NK-92 (cell line): ENCODE measurements around the gene AATF.

Experiments used
- DNase-seq: peaks from one replicate; lab custom pipeline; 2025; ENCODE audit not compliant: unreplicated experiment; lab: John Stamatoyannopoulos, UW

The AATF gene, protein sequence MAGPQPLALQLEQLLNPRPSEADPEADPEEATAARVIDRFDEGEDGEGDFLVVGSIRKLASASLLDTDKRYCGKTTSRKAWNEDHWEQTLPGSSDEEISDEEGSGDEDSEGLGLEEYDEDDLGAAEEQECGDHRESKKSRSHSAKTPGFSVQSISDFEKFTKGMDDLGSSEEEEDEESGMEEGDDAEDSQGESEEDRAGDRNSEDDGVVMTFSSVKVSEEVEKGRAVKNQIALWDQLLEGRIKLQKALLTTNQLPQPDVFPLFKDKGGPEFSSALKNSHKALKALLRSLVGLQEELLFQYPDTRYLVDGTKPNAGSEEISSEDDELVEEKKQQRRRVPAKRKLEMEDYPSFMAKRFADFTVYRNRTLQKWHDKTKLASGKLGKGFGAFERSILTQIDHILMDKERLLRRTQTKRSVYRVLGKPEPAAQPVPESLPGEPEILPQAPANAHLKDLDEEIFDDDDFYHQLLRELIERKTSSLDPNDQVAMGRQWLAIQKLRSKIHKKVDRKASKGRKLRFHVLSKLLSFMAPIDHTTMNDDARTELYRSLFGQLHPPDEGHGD

DNA sequence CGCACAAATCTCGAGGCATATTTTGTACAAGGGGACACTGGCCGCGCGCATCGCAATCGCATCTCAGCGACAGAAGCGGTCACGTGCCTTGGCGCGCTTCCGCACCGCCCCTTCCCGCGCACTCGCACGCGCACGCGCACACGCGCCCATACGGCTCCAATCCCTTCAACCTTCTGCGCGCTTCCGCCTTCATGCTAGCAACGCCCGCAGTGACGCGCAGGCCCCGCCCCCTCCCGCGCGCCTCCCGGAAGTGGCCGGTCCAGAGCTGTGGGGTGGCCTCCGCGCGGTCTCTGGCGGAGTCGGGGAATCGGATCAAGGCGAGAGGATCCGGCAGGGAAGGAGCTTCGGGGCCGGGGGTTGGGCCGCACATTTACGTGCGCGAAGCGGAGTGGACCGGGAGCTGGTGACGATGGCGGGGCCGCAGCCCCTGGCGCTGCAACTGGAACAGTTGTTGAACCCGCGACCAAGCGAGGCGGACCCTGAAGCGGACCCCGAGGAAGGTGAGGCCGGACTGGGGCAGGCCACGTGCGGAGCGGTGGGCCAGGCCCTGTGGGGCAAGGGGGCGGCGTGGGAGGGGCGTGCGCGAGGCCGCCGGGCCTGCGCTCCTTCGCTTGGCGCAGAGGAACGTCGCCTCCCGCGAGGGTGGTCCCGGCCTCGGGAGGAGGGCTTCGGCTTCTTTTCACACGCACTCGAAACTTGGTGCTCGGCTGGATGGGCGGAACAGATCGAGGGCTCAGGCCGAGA is at the start of gene AATF:
TSS of gene AATF (plus strand) at position 238 of the 744 bp plus-strand sequence. CDS start at position 410, 172 bp downstream.
- peak; percentile 61 for DNase-seq

DNA sequence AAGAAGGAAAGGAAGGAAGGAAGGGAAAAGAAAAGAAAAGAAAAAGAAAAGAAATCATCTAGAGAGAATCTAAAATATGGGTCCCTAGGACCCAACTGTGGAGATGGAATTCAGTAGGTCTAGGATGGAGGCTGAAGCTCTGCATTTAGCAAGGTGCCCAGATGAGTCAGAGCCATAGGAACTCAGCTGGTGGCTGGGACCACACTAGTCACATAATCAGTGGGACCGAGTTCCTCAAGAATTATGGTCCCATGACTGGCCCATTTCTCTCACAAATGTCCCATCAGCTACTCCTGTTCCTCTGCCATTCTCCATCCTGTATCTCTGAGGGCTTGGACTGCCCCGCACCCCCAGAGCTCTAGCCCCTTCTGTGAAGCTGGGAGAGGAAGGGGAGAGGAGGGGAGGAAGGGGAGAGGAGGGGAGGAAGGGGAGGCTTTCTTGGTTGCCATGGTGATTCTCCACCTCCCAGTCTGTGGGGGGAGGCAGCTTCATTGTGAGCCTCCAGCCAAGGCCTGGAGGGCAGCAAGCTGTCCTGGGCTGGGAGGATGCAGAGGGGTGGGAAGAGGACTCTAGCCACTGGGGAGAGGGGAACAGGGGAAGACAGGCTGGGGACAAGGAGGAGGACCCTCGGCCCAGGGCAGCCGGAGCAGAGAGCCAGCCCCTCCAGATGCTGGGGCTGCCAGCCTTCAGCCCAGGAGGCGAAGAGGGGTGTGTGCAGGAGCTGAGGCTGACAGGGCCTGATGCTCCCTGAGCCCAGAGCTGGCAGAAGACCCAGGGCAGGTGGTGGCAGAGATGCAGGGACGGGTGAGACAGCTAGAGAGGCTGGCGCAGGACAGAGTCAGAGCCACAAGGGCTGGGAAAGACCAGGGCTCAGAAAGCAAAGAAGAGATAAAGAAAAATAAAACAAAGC is 49.2 kb upstream of the AATF start:
- DNase-seq, result no peak

DNA sequence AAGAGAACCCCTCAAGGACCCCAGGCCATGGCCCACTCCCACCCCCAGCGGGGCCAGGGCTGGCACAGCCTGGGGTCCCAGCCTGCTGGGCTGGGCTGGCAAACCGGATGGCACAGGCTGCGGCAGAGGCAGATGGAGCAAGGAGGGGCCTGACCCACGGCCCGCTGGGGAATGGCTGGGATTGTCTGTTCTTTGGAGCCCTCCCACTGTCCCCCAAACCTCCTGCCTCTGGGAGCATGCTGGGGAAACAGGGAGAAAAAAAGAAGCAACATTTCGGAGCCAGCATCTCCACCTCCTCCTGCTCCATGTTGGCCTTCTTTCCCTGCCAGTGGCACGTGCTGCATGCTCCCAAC is 48.6 kb upstream of the AATF start:
- DNase-seq, result no peak

DNA sequence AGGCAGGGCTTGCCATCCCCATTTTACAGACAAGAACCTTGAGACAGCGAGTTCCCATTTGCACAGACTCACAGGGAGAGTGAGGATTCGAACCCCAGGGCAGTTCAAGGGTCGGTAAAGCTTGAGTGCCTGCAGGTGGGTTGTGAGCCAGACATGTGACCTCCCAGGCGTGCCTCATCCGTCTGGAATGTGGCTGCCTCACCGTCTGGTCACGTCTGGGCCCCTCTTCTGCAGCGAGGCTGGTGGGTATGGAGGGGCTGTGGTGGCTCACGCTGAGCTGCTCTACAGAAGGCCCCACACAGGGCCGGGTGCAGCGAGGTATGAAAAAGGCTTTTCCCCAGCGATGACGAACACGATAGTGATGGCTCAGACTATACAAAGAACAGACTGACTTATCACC is 47.2 kb upstream of the AATF start:
- no peak for DNase-seq

DNA sequence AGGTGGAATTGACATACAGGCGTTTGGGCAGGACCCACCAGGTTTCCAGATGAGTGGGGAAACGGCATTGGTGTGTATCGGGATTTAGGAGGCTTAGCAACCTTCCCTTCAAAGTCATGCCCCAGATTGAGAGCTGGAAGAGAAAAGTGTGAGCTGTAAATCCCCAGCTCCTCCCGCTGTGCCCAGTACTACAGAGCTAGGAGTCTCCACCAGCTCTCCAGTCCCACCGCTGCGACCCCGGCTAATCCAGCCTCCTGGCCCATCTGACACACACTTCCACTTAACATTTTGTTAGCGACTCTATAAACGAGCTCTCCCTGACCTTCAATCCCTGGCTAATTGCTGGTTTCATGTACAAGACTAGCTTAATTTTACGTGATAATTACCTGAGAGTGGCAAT is 41.3 kb upstream of the AATF start:
- DNase-seq, result no peak

DNA sequence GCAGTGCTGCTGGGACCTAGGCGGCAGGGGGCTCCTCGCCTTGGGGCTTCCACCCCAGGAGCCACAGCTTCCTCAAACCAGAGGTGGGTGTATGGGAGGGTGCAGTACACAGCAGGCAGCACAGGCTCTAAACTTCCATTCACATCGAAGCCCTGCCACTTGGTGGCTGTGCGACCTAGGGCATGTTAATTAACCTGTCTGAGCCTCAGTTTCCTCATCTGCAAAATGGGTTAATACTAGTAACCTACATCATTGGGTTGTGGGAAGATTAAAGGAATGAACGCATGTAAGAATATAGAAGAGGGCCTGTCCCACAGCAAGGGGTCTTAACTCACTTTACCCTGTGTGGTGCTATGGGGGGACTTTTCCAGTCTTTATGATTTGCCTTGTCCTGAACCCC is 38.2 kb upstream of the AATF start:
- DNase-seq, result no peak

DNA sequence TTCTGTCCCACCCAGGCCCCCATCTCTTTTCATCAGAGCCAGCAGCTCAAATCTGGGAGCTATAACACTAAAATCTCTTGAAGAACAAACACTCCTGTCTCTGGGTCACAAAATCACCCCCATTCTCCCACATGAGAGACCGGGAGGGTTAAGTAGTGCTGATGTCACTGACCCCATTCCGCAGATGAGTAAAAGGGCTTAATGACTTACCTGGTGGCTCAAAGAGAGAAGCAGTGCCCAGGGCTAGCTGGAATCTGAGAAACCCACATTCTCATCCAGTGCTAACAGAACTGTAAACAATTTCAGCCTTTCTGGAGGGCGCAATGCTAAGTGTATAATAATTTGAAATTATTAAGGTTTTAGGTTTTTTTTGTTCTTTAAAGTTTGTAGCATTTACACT is 37.8 kb upstream of the AATF start:
- no peak for DNase-seq

DNA sequence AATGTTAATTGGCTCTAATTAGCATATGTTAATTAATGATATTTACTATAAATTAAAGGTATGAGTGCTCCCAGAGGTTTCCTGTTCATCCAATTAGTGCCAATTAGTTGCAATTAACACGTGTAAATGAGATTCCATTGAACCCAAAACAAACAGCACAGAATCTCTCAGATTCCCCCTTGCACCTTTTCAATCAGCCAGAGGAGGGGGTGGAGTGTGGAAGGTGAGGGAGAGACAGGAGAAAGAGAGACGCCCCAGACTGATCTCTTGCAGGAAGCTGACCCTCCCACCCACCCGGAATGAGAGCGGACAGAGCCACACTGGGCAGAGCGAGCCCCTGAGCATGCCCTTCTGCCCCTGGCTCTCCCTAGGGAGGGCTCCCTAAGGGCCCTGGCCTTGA is 35.6 kb upstream of the AATF start:
- no peak for DNase-seq

DNA sequence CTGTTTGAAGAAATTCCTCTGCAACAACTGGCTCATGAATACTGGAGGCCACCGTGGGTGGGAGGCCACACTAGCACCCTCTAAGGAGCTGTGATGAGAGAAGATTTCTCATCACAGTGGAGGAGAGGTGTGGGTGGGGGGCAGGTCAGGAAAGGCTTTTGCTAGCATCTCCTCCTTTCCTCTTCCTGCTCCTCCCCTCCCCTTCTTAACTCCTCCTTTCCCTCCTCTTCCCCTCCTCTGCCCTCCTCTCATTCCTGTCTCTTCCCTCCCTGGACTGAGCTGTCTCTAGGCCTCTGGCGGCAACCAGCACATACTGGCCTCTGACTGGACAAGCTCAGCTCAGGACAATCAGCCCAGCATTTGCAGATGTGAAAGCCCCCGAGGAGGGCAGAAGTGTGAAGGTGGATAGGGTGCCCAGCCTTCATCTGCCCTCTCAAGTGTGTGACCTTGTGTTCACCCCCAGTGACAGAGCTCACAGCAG is 30.5 kb upstream of the AATF start:
- DNase-seq, result no peak

DNA sequence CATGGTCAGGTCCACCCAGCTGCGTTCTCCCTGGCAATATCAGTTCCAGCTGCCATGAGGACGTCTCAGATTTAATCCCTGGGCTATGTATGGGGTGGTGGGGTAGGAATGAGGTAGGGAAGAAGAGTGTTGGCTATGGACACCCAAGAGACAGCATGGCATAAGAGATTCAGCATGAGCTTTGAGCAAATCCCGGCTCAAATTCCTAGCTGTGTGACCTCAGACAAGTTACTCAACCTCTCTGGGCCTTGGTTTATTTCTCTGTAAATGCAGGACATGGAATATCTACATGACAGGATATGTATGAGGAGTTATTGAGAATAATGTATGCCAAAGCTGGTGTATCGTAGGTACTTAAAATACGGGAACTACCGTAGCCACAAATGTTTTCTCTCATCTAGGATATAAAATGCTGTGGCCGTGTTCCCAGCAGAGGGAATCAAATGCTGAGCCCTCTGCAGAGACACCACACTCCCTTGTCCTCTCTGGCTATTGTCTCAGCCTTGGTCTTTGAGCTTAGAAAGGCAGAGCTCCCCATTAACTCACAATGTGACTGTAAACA is 29.3 kb upstream of the AATF start:
- DNase-seq, result no peak

DNA sequence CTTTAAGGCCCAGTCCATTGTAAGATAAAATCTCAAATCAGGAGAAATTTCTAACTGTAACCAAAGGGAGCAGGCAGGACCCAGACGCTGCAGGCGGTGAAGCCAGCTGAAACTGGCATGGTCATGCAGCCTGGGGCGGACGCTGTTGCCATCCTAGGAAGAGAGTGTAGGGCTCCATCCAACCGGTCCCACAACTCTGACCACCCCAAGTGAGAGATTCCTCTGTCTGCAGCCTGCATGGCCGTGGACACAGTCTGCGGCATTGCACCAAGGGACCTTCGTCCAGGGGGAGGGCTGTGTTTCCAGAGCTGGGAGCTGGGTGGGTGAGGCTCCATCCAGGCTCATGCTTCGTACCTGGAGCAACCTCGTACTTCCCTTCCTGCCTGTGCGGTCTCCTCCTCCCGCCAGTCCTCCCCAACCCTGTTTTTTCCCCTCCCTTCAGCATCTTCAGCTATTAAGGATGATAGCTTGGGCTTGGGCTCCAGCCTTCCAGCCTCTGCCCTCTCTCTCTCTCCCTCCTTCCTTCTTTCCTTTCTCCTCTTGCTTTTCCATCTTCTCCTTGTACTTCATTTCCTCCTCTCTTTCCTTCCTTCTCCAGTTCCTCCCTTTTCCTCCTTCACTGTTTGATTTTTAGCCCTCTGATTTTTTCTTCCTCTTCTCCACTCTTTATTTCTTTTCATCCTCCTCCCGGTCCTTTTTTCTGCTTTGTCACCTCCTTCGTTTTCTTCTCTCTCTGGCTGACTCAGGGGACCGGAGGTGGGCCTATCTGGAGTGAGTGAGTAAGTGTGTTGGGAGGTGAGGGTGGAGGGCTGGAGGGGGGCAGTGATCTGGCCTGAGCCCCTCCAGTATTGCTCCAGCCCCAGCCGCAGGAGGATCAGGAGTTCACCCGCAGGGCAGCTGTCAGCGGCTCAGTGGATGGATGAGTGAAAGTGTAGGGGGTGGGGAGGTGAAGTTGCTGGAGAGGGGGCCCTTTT is 28.4 kb upstream of the AATF start:
- no peak for DNase-seq

DNA sequence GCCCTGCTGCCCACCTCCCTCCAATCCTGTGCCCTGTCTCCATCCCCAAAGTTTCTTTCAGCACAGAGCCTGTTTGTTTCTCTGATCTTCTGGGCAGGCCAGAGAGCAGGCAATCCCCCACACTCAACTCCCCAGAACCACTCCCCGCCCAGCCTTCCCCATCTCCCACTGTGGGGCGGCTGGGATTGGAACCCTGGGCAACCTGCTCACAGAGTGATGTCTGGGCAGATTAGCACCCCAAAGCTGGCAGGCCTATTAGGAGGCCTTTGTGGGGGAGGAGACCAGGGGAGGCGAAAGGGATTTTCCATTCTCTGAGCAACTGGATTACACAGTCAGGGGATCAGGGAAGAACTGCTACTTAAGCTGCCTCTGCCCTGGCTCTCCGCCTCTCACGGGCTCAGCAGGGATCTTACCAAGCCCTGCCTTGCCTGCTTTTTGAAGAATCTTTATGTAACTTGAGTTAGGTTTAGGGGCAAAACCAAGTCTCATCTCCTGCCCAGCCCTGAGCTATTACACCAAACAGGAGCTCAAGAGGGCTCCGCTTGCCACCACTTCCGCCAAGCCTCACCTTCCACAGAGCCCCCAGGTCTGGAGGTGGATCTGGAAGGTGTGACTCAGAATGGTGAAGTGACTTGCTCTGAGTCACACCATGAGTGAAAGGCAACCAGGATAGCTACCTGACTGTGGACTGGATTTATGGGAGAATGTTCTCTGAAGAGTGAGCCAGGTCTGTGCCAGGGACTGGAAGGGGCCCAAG is 27.5 kb upstream of the AATF start:
- no peak for DNase-seq

DNA sequence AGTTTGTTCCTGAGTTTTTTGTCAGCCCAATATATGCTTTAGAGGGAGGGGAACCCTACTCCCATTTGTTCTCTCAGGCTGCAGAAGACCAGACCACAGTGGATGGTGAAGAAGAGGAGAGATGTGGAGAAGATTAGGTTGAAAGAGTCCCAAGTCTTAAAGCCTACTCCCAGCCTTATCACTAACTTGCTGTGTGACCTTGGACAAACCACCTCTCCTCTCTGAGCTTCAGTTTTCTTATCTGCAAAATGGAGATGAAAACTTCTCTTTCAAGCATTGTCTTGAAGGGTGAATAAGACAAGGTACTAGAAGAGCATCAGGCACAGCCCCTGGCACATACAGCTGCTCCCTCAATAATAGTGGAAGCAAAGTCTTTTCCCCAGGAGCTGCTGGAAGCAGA is 26.6 kb upstream of the AATF start:
- no peak for DNase-seq

DNA sequence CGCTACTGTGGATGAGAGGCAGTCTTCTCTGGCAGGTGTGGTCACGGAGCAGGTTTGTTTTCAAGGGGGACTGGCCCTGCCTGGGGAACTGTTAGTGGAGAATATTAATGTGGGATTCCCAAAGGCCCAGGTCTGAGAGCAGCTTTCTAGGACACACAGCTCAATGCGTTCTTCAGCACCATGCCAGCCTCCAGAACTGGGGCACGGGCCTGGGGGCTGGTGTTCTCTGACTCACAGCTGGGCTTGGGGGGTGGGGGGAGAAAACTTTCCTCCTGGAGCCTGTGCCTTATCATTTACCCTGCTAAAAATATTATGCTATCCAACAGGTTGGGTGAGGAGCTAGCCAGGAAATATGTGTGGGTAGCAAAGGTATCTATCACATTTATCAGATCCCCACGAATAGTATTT is 24.9 kb upstream of the AATF start:
- DNase-seq, result no peak

DNA sequence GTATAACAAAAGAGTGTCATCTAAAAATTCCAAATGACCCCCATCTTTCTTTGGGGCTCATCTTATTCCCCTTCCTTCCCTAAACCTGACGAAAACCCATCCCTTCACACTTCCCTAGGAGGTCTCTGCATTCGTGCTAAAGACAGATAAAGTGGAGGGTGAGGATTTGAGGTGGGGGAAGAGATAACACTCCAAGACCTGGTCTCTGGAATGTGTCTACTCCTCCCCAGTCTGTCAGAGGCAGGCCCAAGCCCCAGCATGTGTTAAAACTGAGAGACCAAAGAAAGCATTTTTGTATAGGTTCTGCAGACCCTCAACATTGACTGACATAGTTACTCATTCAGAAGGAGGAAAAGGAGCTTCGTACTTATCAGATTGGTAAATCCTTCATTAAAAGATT is 22.5 kb upstream of the AATF start:
- DNase-seq, result no peak

DNA sequence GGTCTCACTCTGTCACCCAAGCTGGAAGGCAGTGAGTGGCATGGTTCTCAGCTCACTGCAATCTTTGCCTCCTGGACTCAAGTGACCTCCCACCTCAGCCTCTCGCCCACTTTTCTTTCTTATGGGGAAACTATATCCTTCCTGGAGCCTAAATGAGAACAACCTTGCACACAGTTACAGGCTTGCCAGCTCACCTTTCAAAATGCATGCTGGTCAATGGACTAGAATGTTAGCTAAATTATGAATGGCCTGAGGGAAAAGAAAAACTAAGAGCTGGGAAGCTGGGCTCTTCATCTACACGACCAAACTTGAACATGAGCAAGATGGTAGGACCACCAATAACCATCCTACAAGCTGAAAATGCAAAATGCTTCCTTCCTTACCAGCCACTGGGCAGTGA is 22.1 kb upstream of the AATF start:
- DNase-seq, result no peak

DNA sequence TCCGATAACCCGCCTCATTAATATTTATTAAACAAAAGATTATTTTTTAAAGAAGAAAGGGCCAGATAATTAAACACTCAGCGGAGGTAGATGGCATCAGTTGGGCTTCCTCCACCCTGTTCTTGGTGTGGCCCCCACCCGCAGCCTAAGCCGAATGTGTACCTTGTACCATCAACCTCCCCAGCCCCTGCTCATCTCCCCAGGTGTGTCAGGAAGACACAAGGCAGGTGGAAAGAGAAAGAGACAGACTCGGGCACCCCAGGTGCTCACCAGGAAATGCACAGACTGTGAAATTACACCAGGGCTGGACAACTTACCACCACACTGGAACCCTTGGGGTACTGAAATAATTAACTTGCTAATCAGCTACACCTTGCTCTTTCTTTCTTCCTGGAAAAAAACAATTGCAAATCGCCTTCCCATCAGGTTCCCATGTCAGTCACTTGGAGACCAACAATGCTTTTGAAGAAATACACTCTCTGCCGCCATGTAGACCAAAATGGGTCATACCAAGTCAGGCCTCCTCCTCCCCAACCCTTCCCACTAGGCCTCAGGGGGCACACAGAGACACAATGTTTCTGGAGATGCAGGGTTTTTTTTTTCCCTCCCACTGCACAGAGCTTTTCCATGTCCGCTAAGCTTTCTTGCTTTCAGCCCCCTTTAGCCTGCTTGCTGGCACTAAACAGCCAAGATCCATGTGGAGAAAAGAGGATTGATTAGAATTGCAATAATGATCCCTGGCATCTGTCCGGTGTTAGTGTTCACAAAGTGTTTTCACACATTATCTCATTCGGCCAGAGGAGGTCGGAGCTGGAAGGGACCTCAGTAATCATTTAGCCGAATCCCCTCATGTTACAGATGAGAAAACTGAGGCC is 20.0 kb upstream of the AATF start:
- DNase-seq, result no peak
